NCI-H2081 treated with DMSO at 0.1 percent for 48 hours (cell line): Measurements from ENCODE around the gene KCTD10.
"Not testable (repeated sequence)": the region's sequence is repeated elsewhere in the genome, so short reads cannot be mapped to it uniquely, and the experiment has no call there.

ENCODE experiments used
- DNase-seq: peaks from one replicate; lab custom pipeline; 2025; lab: John Stamatoyannopoulos, UW

Gene KCTD10

DNA sequence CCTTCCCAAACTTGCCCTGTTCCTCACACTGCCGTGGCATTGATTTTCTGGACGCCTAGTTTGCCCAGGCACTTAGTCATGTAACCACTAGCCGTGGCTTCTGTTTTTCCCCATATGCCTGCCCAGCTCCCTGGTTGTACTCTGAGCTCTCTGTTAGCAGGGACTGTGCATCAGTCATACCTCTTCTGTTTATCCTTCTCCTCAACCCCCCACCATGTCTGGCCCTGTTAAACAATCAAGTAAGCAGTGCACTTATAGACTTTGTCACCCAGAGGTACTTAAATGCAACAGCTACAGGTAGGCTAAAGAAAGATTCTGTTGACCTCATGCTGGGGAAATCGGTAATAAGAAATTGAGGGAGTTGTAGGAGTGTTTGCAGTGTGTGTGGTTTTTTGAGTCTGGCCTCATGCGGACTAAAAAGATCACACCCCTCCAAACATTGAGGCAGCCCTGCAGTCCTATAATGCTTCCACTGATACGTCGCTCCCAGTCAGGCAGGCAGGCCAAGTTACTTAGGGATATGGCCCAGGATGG is 17.3 kb upstream of the KCTD10 start:
- no peak for DNase-seq

DNA sequence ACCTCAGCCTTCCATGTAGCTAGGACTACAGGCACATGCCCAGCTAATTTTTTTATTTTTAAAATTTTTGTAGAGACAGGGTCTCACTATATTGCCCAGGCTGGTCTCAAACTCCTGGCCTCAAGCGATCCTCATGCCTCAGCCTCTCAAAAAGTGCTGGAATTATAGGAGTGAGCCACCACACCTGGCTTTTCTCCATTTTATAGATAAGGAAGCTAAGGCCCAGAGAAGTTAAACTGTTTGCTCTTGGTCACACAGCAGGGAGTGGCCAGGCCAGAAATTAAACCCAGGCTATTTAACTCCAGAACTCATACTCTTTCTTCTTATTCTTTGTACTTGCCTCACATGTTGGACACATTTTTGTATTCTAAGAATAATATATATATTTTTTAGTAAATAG is 16.8 kb upstream of the KCTD10 start:
- no peak for DNase-seq

DNA sequence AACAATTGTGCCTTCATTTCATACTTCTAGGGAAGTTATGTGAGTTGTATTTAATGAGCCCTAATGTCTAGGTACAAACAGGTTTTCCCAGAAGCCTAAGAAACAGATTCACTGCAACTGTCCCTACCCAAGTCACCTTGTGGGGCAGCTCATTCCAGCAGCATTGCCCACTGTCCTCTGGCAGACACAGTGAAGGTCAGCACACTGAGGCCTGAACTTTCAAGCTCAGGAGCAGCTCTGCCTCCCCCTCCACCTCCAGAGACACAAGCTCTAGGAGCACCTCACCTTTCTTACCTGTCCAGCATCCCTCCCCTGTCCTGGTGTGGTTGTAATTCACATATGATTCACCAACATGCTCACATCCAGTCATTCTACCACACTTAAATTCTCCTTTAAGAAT is 16.0 kb upstream of the KCTD10 start:
- DNase-seq: no peak

DNA sequence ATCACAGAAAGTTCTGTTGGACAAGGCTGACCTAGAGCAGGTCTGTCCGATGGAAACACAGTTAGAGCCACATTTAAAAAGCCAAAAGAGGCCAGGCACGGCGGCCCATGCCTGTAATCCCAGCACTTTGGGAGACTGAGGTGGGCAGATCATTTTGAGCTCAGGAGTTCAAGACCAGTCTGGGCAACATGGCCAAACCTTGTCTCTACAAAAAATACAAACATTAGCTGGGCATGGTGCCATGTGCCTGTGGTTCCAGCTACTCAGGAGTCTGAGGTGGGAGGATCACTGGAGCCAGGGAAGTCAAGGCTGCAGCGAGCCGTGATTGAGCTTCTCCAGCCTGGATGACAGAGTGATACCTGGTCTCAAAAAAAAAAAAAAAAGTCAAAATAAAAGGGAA is 15.3 kb upstream of the KCTD10 start:
- no peak for DNase-seq

DNA sequence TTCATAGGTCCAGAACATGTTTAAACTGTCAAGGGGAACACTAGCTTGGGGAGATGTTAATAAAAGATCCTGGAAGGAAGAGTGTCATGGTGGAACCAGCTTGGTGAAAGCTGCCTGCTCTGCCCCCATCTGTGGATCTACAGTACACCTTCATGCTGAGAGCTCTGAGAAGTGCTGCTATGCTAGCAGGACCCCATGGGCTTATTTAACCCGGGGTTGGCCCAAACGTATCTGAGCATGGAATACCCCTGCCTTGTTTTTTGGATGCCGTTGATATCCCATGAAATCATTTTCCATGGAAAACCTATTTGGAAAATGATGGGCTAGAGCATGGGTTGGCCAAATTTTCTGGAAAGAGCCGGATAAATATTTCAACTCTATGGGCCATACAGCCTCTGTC is 14.6 kb upstream of the KCTD10 start:
- DNase-seq: no peak

DNA sequence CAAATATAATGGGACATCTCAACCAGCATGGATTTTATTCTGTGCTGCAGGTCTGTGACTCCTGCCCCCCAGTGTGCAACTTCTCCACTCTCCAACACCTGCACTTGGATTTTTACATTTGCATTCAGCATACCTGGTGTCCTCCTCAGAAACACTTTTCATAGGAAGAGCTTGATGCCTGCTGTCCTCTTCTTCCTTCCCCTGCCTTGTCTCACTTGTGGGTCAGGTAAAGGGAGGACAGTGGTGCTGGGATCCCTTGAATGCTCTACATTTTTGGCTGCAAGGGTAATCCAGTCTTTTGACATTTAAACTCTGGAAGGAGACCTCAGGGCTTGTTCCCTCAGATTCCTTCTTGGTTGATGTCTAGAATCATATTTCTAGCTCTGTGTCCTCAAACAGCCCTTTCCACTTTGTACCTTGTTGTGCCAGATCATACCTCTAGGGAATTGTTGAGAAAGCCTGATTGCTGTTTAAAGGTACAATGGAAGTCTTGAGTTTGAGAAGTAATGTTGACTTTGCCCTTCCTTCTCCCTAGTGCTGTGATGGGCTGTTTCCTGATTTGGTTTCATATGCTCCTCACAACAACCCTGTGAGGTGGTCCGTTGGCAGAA is 13.0 kb upstream of the KCTD10 start:
- no peak for DNase-seq

DNA sequence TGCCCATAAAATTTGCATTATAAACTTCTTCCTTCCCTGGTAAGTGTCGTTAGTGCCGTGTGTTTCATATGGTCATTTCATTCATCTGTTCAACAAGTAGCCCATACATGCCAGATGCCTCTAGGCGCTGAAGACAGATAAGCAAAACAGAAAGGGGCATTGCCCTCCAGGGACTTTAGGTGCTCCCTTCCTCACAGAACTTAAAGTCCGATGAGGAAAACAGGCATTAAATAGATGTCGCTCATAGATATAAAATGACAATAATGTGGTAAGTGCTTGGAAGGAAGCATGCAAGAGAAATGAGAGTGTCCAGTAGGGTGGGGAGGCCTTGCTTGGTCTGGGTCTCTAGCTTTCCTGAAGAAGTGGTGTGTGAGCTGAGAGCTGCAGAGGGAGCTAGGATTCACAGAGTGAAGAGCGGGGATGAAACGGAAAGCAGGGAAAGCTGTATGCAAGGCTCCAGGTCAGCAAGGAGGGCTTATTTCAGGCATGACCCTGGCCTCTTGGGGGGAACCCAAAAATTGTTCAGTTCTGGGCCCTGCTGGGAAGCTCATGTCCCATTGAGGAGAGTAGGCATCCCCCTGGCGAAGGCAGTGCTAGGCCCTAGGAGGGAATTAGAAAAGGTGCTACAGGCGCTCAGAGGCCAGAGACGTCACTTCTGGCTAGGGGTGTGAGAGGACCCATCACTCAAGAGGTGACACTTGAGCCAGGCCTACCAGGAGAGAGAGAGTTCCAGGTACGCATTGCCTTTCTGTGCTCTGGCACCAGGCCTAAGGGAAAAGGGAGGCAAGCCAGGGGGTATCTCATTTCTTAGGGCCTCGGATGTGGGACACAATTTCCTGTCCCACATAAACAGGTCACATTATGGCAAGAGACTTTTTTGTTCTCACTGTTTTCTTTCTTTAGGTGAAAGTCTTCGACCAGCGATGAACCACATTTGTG is 12.2 kb upstream of the KCTD10 start:
- no peak for DNase-seq

DNA sequence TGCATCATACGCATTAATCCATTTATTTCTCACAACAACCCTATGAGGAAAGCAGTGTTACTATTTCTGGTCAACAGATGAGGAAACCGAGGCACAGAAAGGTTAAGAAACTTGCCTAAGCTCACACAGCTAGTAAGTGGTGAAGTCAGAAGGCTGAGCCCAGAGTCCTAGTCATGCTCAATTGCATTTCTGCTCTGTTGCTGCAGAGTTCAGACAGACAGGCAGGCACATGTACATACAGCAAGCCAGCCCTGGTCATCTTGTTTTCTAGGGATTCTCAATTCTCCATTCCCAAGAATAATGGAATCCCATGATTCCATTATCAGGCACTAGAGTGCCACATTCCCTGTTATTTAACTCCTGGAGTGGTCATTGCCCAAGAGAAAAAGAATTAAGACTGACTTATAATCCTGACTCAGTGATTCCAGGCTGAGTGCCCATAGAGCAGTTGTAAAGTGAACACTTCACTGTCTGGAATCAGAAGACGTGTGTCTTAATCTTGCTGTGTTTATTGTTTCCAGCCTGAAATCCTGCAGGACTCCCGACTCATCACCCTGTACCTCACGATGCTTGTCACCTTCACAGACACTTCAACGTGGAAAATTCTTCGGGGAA is 11.1 kb upstream of the KCTD10 start:
- DNase-seq: no peak

DNA sequence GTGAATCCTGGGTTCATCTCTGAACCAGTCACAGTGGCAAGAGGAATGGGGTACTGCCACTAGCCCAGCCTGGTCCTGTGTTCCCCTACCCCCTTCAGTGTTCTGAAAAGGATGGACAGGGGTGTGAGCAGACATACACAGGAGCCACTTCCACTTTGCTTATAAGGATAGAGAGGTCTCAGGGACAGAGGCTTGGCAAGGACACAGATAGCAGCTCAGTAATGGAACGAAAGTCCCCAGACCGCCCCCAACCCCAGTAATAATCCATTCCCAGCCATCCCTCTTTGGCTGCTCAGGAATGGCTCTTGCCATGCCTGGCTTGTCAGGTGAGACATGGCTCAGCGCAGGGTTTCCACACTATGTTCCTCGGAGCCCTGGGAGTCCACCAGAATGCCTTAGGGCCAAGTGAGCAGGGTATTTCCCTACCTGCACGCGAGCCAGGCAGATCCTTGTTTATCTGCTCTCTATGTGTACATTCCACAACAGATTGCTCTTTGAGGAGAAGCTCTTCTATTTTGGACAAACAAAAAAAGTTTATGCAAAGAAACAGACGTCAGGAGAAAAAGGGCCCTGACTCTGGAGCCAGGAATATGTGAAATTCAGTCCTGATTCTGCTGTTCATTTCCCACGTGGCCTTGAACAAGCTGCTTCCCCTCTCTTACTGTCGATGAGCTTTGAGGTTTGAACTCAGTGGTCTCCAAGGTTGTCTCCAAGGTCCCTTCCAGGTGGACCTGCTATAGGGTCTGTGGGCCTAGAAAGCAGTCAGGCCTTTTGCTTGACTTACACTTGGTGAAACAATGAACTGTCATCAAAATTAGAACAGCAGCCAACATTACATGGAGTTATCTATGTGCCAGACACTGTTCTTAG is 10.3 kb upstream of the KCTD10 start:
- no peak for DNase-seq

DNA sequence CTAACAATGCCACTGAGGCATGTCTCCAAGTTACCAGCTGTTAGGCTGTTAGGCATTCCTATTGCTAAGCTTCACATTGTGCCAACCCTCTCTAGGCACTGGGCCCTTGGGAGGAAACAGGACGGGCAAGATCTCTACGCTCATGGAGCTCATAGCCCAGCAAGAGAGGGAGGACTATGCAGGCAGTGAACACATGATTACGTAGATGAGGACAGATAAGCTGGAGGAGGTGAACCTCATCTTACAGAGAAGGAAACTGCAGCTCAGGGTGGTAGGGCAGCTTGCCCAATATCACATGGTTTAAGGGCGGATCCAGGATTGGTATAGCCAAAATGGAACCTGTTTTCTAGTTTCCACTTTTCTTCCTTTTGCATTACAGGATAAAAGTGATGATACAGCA is 8.1 kb upstream of the KCTD10 start:
- DNase-seq: no peak

DNA sequence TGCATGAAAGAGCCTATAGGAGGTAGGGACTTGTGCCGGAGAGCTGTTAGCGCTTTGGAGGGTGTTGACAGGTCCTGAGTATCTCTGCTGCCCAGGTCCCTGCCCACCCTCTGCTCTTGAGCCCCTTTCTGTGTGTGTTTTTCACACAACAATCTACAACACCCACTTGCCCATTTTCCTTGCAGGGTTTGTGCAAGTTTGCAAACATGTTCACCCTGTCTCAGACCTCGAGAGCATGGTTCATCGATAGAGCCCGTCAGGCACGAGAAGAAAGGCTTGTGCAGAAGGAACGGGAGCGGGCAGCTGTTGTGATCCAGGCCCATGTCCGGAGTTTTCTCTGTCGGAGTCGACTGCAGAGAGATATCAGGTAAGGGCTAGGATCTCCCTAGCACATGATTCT is 6.2 kb upstream of the KCTD10 start:
- DNase-seq: no peak

DNA sequence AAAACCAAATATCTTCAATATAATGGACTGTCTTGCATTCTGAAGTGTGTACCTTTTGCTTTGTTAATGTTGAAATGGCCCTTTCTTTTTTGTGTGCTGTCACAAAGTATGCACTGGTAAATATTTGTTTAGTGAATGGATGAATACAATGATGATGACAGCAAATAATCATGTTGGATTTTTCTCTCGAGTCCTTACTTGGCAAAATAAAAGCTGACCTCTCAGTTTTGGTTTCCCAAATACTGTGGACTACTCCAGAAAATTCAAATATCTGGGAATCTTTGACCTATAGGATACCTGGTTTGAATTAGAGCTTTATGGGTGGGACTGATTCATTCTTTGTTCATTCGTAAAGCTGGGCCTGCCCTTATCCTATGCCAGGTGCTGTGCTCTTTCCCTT is 5.8 kb upstream of the KCTD10 start:
- no peak for DNase-seq

DNA sequence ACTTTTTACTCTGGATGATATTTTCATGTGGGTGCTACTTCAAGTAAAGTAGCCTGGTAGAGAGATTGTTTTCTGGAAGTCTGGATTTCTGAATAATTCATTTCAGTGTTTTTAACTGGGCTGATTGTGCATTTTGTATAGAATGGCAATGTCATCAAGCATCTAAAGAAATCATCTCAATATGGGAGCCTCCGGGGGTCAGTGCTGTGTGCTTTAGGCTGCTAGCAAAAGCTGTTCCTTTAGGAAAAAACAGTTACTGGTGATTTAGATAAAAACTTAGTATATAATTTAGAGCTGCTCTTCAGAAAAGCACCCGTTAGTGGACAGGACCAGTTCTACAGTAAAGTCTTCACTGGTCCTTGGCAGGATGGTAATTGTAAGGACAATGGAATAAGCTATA is 5.4 kb upstream of the KCTD10 start:
- DNase-seq: no peak

DNA sequence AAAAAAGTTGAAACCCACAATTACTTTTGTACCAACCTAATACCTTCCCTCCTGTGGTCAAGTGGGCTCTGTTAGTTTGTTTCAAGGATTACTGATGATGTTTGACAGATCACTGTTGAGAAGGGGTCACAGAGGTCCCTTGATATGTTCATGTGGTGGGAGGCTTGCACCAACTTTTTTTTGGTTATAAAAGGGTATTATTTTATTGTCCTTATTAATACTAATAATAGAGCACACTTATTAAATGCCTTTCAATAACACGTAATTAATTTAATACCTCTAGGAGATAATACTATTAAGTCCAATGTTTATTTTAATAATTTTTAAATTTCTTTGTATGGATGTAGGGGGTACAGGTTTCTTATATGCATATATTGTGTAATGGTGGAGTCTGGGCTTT is 4.8 kb upstream of the KCTD10 start:
- no peak for DNase-seq

DNA sequence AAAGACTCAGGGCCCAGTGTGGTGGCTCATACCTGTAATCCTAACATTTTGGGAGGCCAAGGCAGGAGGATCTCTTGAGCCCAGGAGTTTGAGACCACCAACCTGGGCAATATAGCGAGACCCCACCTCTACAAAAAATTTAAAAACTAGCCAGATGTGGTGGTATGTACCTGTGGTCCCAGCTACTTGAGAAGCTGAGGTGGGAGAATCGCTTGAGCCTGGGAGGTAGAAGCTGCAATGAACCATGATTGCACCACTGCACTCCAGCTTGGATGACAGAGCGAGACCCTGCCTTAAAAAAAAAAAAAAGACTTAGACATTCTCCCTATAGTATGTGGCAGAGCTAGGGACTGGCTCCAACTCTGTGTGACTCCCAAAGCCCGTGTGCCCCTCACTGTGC is 3.3 kb upstream of the KCTD10 start:
- DNase-seq: no peak

DNA sequence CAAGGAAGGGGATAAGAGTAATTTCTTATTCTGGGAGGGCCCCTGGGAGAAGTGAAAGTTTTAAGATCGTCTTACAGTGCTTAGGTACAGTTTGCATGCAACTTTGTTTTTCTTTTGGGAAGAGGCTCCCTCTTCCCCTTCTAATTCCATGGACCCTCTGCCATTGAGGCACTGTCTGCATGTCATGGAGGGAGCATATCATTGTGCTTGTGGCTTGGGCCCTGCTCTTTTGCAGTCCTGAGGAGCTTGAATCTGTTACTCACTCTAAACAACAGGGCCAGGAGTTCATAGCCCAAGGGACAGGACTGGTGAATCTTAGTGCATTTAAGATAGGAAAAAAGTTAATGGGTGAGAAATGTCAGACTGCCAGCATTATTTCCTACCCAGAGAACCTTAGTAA is 2.7 kb upstream of the KCTD10 start:
- DNase-seq: no peak

DNA sequence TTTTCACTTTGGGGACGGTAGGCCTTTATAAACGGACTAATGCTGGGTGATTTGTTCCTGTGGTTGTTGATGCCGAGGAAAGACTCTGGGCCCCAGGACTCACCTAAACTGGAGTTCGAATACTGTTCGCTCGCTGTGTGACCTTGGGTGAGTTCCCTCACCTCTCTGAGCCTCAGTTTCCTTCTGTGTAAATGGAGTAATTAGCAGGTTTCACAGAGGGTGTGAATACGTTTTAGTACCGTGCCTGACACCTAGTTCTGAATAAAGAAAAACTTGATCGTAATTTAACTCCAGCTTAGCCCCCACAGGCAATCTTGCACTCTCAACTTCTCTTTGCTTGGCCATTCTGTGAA is 839 bp upstream of the KCTD10 start:
- no peak for DNase-seq

DNA sequence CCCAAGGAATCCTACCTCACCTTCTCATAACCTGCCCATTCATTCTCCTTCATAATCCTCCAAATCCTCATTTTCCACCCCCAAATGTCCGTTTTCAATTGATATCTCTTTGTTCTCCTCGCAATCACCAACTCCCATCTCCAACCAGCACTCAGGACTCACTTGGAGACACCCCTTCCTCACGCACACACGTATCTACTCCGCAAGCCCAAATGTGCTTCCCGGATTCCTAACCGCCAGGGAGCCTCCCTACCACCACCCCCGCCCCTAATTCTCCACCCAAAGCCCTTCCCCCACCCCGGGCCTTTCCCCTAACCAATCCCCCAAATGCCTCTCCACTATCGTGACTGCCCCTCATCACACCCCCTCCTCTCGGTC is 304 bp downstream of the KCTD10 start:
- DNase-seq: no peak

DNA sequence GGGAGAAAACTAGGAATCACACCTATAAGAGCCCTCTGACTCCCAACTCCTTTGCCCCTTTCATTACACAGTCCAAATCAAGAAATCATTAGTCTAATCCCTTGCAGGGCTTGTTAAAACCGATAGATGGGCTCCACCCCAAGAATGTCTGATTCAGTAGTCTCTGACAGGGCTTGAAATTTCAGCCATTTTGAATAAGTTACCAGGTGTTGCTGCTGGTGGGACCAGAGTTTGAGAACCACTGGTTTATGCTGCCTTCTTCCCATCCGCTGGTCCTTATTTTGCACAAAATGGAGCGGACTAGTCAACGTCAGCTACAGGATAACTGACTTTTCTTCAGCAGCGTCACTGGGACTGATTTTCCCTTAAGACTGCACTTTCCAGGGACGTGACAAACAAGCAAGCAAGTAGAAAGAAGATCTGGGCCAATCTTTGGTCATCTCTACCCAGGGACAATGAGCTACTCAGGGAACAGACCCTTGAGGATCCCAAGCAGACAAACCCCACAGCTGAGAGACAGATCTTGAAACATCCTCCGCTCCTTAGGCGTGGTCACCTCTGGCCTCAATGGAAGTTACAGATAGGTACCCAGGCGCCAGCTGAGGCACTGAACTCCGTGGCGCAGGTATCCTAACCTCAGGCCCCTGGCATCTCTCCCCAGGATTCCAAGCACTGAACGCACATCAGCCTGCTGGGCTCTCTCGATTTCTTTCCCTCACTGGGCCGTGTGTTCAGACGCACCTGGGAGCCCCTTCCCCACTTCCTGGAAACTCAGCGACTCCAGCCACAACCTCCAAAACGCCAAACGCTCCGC is 900 bp downstream of the KCTD10 start:
- no peak for DNase-seq

DNA sequence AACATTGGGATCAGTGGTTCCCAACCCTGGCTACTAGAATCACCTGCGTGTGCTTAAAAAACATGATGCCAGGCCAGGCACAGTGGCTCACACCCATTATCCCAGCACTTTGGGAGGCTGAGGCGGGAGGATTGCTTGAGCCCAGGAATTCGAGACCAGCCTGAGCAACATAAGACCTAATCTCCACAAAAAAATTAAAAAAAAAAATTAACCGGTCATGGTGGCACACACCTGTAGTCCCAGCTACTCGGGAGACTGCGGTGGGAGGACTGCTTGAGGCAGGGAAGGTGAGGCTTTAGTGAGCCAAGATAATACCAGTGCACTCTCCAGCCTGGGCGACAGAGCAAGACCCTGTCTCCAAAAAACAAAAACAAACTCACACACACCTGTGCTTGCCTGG is 2.0 kb downstream of the KCTD10 start:
- DNase-seq: no peak

DNA sequence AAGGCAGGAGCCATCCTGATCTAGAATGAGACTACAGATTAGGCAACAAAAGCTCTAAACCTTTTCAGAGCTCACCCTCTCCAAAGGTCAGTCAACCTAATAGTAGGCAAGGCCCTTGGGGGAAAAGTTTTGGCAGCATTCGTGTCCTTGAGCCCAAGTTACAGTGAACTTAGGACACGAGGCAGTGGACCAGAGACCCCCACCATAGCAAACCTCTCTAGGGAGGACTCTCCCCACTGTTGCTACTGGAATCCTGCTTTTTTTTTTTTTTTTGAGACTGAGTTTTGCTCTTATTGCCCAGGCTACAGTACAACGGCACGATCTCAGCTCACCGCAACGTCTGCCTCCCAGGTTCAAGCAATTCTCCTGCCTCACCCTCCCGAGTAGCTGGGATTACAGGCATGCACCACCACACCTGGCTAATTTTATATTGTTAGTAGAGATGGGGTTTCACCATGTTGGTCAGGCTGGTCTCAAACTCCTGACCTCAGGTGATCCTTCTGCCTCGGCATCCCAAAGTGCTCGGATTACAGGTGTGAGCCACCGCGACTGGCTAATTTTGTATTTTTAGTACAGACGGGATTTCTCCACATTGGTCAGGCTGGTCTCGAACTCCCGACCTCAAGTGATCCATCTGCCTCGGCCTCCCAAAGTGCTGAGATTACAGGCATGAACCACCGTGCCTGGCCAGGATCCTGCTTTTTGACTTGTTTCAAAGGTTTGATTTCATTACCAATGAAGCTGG is 3.4 kb downstream of the KCTD10 start:
- DNase-seq: not testable (repeated sequence)
